ENCODE measurements around the gene PIP5K1A.

DNA sequence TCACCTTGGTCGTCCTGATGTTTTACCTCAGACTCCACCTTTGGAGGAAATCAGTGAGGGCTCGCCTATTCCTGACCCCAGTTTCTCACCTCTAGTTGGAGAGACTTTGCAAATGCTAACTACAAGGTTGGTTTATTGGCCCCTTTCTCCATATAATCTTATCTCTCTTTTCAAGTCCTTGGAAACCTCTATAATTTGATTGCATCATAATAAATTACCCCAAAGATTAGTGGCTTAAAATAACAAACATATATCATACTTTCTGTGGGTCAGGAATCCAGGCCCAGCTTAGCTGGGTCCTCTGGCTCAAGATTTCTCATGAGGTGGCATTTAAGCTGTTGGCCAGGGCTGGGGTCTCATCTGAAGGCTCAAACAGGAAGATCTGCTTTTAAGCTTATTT, 44.1 kb downstream of the PIP5K1A start:
- TF ChIP-seq POLR2A (IDR thresholded peaks at IDR 0.05): no peak
- TF ChIP-seq, protein P1, sequence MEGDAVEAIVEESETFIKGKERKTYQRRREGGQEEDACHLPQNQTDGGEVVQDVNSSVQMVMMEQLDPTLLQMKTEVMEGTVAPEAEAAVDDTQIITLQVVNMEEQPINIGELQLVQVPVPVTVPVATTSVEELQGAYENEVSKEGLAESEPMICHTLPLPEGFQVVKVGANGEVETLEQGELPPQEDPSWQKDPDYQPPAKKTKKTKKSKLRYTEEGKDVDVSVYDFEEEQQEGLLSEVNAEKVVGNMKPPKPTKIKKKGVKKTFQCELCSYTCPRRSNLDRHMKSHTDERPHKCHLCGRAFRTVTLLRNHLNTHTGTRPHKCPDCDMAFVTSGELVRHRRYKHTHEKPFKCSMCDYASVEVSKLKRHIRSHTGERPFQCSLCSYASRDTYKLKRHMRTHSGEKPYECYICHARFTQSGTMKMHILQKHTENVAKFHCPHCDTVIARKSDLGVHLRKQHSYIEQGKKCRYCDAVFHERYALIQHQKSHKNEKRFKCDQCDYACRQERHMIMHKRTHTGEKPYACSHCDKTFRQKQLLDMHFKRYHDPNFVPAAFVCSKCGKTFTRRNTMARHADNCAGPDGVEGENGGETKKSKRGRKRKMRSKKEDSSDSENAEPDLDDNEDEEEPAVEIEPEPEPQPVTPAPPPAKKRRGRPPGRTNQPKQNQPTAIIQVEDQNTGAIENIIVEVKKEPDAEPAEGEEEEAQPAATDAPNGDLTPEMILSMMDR (IDR thresholded peaks at IDR 0.05): no peak
